VCaP (cell line): ENCODE measurements around the gene CDH4.

Experiments used
- H3K27ac ChIP-seq: fragments of 450-650 bp; 2 replicates; pipeline ENCODE4 v1.5.1; 2017
- CTCF ChIP-seq: fragments of 450-650 bp; conservative IDR thresholded peaks from 2 replicates; pipeline ENCODE4 v1.5.1; 2017; ENCODE audit warnings: mild to moderate bottlenecking, moderate library complexity

The CDH4 gene

GRCh38 chr20:61948586-61949362, 696.7 kb downstream of the CDH4 start:
- H3K27ac ChIP-seq, result no peak overlapping the region
- TF ChIP-seq CTCF, result no peak

GRCh38 chr20:61949363-61949713, 697.3 kb downstream of the CDH4 start:
- TF ChIP-seq CTCF, result no peak
- no peak overlapping the region for H3K27ac ChIP-seq

- no peak for TF ChIP-seq CTCF
- no peak overlapping the region for H3K27ac ChIP-seq
These were observed 697.9 kb downstream of the CDH4 start for GRCh38 chr20:61949714-61950640.

GRCh38 chr20:61950641-61951071, 698.6 kb downstream of the CDH4 start:
- H3K27ac ChIP-seq, result no peak overlapping the region
- TF ChIP-seq CTCF, result no peak

GRCh38 chr20:61951695-61952533, 699.9 kb downstream of the CDH4 start:
- no peak overlapping the region for H3K27ac ChIP-seq
- no peak for TF ChIP-seq CTCF

- TF ChIP-seq CTCF, result no peak
- H3K27ac ChIP-seq, result no peak overlapping the region
These were observed 701.3 kb downstream of the CDH4 start for GRCh38 chr20:61953037-61954021.
